H1 (cell line): ENCODE data around the gene TMED4. TPM values are rescaled to one million over a fixed set of nuclear protein-coding genes. Genes with fewer than 3 reads are reported as not detected.

ENCODE experiments used
- polyA plus RNA-seq, 7 experiments: library from polyadenylated mRNA; depleted of rRNA in 3 of 7; stranded (reverse) in 5 of 7; unstranded in 2 of 7; fragments of >200 nt in 5 of 7; fragments of 200-250 nt in 2 of 7; gene quantifications; 1 replicate in 5 of 7; 2 replicates in 1 of 7; 4 replicates in 1 of 7; pipeline versions ENCODE4 v1.2.1 to v1.2.3, GENCODE V29; 2011 to 2013; ENCODE audit warnings: missing spikeins in 2 of 7, mixed read lengths in 2 of 7
- total RNA-seq: library from RNA; stranded (reverse); fragmentation: NEBNext Ultra II Directional; extraction: Animal tissue kit (Norgen Biotek cat#: 25700); gene quantifications from 2 replicates; pipeline ENCODE4 v1.2.1, GENCODE V29; 2021

The TMED4 gene
- total and polyA plus RNA-seq, 2 of the 8 experiments (the other 6 are each of a cell fraction or from before 2014, with no cell fraction given) = 44.9 to 76.7 TPM

Other genes starting within 250 kb of the TMED4 start
- 83.8 and 93.7 TPM in 2 replicates for gene NUDCD3, start 91.6 kb downstream of the TMED4 start, total RNA-seq
- gene NUDCD3, start 91.6 kb downstream of the TMED4 start, polyA plus RNA-seq (2011; rRNA removed) = 35.2 and 36.3 TPM in 2 replicates
- gene NPC1L1, start 40.9 kb downstream of the TMED4 start, total RNA-seq = 0.06 TPM in 1 of 2 replicates, not detected in the other
- 0.14 and 0.21 TPM in 2 replicates for gene NPC1L1, start 40.9 kb downstream of the TMED4 start, polyA plus RNA-seq (2011; rRNA removed)
- 55.4 and 56.9 TPM in 2 replicates for gene DDX56, start 8.3 kb downstream of the TMED4 start, total RNA-seq
- gene DDX56, start 8.3 kb downstream of the TMED4 start, polyA plus RNA-seq (2011; rRNA removed) = 81.6 and 82.0 TPM in 2 replicates
- 89.1 and 91.6 TPM in 2 replicates for gene OGDH, start 24.4 kb upstream of the TMED4 start, total RNA-seq
- gene OGDH, start 24.4 kb upstream of the TMED4 start, polyA plus RNA-seq (2011; rRNA removed) = 71.6 and 108 TPM in 2 replicates
- gene ZMIZ2, start 166.6 kb upstream of the TMED4 start, total RNA-seq = 66.4 and 72.2 TPM in 2 replicates
- 24.4 and 41.4 TPM in 2 replicates for gene ZMIZ2, start 166.6 kb upstream of the TMED4 start, polyA plus RNA-seq (2011; rRNA removed)
- 2,865 and 2,888 TPM in 2 replicates for gene PPIA, start 214.4 kb upstream of the TMED4 start, total RNA-seq
- 3,630 and 5,394 TPM in 2 replicates for gene PPIA, start 214.4 kb upstream of the TMED4 start, polyA plus RNA-seq (2011; rRNA removed)